ENCODE data around the gene GARIN3.
"Not testable (repeated sequence)": the region's sequence is repeated elsewhere in the genome, so short reads cannot be mapped to it uniquely, and the experiment has no call there.

The GARIN3 gene

DNA sequence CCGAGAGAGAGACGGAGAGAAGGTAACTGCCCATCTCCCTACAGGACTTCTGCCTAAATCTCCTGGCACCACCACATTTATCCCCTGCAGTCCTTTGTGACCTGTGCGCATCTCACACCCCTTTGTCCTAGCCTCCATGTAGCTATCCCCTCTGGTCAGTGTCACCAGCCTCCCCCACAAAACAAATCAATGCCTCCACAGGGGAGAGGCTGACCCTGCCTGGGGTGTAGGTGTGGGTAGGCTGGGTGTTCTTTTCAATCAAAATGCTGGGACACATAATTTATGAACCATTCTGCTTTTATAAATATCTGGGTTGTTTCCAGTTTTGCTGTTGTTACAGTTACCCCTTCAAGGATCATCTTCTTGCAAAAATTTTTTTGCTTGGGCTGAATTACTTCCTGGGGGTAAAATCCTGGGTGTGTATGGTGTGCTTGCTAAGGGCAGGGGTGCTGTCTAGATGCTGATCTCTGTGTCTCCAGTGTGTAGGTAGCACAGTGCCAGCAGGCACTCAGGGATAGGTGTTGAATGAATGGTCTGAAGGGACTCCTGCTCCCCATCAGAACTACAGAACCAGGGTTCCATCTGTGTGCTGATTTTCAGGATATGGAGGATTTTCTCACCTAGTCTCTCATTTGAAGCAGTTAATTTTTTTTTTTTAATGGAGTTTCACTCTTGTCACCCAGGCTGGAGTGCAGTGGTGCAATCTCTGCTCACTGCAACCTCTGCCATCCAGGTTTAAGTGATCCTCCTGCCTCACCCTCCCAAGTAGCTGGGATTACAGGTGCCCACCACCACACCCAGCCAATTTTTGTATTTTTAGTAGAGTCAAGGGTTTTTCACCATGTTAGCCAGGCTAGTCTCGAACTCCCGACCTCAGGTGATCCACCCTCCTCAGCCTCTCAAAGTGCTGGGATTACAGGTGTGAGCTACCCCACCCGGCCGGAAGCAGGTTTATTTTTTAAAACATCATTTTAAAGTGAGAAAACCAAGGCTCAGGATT, at the start of gene GARIN3:
Gene GARIN3, minus strand, starts transcription at position 51 of the 1,000 bp plus-strand sequence. CDS start 96 bp downstream, outside the sequence.
- TF ChIP-seq, protein P1, sequence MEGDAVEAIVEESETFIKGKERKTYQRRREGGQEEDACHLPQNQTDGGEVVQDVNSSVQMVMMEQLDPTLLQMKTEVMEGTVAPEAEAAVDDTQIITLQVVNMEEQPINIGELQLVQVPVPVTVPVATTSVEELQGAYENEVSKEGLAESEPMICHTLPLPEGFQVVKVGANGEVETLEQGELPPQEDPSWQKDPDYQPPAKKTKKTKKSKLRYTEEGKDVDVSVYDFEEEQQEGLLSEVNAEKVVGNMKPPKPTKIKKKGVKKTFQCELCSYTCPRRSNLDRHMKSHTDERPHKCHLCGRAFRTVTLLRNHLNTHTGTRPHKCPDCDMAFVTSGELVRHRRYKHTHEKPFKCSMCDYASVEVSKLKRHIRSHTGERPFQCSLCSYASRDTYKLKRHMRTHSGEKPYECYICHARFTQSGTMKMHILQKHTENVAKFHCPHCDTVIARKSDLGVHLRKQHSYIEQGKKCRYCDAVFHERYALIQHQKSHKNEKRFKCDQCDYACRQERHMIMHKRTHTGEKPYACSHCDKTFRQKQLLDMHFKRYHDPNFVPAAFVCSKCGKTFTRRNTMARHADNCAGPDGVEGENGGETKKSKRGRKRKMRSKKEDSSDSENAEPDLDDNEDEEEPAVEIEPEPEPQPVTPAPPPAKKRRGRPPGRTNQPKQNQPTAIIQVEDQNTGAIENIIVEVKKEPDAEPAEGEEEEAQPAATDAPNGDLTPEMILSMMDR (IDR thresholded peaks at IDR 0.05) = no peak
- Histone ChIP-seq H3K4me3 (no peak within 1 kb of the TSS), H3K27ac (no peak within 1 kb of the TSS)
- DNase-seq (ENCODE audit: low spot score) = no peak

GRCh38 chr5:157215514-157216167, 49.6 kb upstream of the GARIN3 start:
- no peak overlapping the region for H3K4me3 ChIP-seq
- TF ChIP-seq, protein P1 (IDR thresholded peaks at IDR 0.05) = no peak
- H3K27ac ChIP-seq = no peak overlapping the region
- DNase-seq (ENCODE audit: low spot score) = no peak

DNA sequence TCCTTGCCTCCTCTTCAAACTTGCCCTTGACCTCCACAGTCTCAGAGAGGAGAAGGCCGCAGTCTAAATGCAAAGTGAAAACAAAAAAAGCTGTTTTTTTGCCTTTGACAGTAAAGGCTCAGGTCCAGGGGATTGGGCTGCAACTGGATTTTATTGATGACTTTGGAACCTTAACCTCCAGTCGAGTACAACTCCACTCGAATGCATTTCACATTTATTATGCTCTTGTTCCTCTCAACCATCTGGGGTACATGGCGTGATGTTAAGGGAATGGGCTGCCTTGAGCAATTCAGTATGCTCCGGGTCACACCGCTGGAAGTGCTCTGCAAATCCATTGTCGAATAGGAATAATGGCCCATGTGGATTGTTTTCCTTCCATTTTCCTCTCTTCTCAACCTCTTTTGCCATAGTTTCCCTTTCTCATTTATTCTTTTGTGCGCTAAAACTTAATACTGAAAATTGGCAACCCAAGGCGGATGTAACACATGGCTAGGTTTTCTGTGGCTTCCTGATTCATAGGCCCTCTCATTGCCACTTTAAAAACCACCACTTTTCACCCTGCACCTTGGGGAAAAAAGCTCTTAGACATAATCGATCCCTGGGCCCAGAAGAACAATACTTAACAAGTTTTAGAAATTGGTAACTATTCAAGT, 48.9 kb upstream of the GARIN3 start:
- Histone ChIP-seq H3K27ac (no peak overlapping the region), H3K4me3 (no peak overlapping the region)
- TF ChIP-seq, protein P1 (IDR thresholded peaks at IDR 0.05) = no peak
- DNase-seq (ENCODE audit: low spot score) = no peak

- TF ChIP-seq, protein P1 (IDR thresholded peaks at IDR 0.05) = no peak
- Histone ChIP-seq H3K27ac (no peak overlapping the region), H3K4me3 (no peak overlapping the region)
- DNase-seq (ENCODE audit: low spot score) = no peak
Measured at GRCh38 chr5:157214415-157214814, 48.4 kb upstream of the GARIN3 start.

DNA sequence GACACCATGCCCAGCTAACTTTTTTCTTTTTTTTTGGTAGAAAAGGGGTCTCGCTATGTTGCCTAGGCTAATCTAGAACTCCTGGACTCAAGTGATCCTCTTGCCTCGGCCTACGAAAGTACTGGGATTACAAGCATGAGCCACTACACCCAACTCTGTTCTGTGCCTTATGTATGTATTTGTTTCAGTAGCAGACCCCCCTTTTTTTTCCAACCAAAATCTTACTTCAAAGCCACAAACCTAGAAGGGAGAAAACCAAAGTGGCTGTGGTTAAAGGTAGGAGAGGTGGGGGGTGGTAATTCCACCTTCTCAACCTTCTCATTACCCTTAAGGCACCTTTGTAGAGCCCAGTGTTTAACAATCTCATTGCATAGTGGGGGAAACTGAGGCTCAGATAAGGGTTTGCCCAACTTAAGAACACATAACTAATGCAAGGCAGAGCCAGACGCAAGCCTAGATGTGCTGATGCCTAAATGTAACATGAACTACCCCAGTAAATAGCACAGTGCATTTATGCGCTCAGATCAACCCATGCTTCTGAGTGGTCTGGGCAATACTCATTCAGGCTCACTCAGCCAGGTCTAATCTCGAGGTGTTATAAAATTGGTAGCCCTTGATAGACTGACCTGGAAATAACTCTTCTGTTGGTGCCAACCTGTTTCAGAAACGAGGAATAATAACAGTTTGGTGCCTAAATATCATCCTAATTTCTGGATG, 47.6 kb upstream of the GARIN3 start:
- H3K27ac ChIP-seq = no peak overlapping the region
- TF ChIP-seq, protein P1 (IDR thresholded peaks at IDR 0.05) = no peak
- DNase-seq (ENCODE audit: low spot score) = no peak
- no peak overlapping the region for H3K4me3 ChIP-seq

DNA sequence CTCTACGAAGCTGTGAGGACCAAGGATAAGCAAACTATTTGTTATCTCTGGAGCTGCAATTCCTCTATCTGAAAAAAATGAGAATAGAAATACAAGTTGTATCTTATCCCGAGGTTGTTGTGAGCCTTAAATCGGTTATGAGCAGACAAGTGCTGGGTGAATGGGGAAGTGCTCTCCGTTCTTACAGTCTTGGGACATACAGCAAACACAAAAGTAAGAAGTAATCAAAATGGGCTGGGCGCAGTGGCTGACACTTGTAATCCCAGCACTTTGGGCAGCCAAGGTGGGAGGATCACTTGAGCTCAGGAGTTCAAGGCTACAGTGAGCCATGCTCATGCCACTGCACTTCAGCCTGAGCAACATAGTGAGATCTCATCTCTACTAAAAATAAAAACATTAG, 46.2 kb upstream of the GARIN3 start:
- no peak overlapping the region for H3K27ac ChIP-seq
- H3K4me3 ChIP-seq = no peak overlapping the region
- TF ChIP-seq, protein P1 (IDR thresholded peaks at IDR 0.05) = no peak
- no peak for DNase-seq (ENCODE audit: low spot score)

- not testable (repeated sequence) for DNase-seq (ENCODE audit: low spot score); H3K27ac ChIP-seq; H3K4me3 ChIP-seq
Measured at GRCh38 chr5:157210652-157211051, 44.6 kb upstream of the GARIN3 start.

All from coronary artery (tissue), 2 donors.